DND-41 (cell line): ENCODE results near the gene NELFB.

Experiments
- ATAC-seq: fragments of 200-7000 bp; cut with Tn5 transposase; 3 replicates; pipeline ENCODE4 v1.9.1; 2021; ENCODE audit warnings: low read depth; ENCODE audit not compliant: insufficient read depth
- DNase-seq: peaks from one replicate; pipeline ENCODE4 v3.0.0-alpha.2; 2020
- H2AFZ ChIP-seq: 2 replicates; pipeline ENCODE4 v1.6.0; 2012; ENCODE audit warnings: low read depth, low read length
- H3K27ac ChIP-seq: 2 replicates; pipeline ENCODE4 v1.5.1; 2012; ENCODE audit warnings: low read length, inconsistent platforms
- H3K27me3 ChIP-seq: fragments of 200-600 bp; sonication (generic); 2 replicates; pipeline ENCODE4 v1.6.0; 2012; ENCODE audit warnings: low read length, mild to moderate bottlenecking, inconsistent platforms; ENCODE audit not compliant: insufficient read depth, poor library complexity
- H3K36me3 ChIP-seq: 2 replicates; pipeline ENCODE4 v1.5.1; 2012; ENCODE audit warnings: low read length, inconsistent platforms; ENCODE audit not compliant: insufficient read depth
- H3K4me1 ChIP-seq: 2 replicates; pipeline ENCODE4 v1.5.1; 2012; ENCODE audit warnings: mild to moderate bottlenecking, low read length; ENCODE audit not compliant: insufficient read depth
- H3K4me2 ChIP-seq: 2 replicates; pipeline ENCODE4 v1.6.0; 2012; ENCODE audit warnings: mild to moderate bottlenecking, moderate library complexity, low read length, inconsistent platforms; ENCODE audit not compliant: insufficient read depth
- H3K4me3 ChIP-seq, 2 experiments: fragments of 200-600 bp in 1 of 2; shearing (Covaris generic) in 1 of 2; 2 replicates each; pipeline ENCODE4 v1.5.1; 2012 to 2016; ENCODE audit warnings: inconsistent platforms in 2 of 2, low read length in 2 of 2, mild to moderate bottlenecking in 2 of 2, low read depth in 1 of 2, moderate library complexity in 1 of 2
- H3K79me2 ChIP-seq: 2 replicates; pipeline ENCODE4 v1.6.0; 2012; ENCODE audit warnings: low read length, inconsistent platforms; ENCODE audit not compliant: insufficient read depth
- H3K9ac ChIP-seq: 2 replicates; pipeline ENCODE4 v1.6.0; 2012; ENCODE audit warnings: low read depth, mild to moderate bottlenecking, inconsistent platforms, low read length, moderate library complexity
- H3K9me3 ChIP-seq: 2 replicates; pipeline ENCODE4 v1.5.1; 2012; ENCODE audit warnings: low read length, moderate library complexity, mild to moderate bottlenecking, inconsistent platforms; ENCODE audit not compliant: insufficient read depth, severe bottlenecking
- H4K20me1 ChIP-seq: 2 replicates; pipeline ENCODE4 v1.6.0; 2012; ENCODE audit warnings: low read length; ENCODE audit not compliant: insufficient read depth
- EZH2 ChIP-seq: IDR thresholded peaks from 3 replicates; pipeline ENCODE4 v1.6.1; 2012; ENCODE audit warnings: borderline replicate concordance, low read depth, mild to moderate bottlenecking, moderate library complexity, low read length, inconsistent platforms; ENCODE audit not compliant: severe bottlenecking
- TF ChIP-seq, protein P1 (sequence below): IDR thresholded peaks from 2 replicates; pipeline ENCODE4 v1.5.1; 2012; ENCODE audit warnings: borderline replicate concordance, low read length, moderate library complexity, mild to moderate bottlenecking; ENCODE audit not compliant: poor library complexity, severe bottlenecking; ENCODE audit errors: extremely low read depth

Gene NELFB

DNA sequence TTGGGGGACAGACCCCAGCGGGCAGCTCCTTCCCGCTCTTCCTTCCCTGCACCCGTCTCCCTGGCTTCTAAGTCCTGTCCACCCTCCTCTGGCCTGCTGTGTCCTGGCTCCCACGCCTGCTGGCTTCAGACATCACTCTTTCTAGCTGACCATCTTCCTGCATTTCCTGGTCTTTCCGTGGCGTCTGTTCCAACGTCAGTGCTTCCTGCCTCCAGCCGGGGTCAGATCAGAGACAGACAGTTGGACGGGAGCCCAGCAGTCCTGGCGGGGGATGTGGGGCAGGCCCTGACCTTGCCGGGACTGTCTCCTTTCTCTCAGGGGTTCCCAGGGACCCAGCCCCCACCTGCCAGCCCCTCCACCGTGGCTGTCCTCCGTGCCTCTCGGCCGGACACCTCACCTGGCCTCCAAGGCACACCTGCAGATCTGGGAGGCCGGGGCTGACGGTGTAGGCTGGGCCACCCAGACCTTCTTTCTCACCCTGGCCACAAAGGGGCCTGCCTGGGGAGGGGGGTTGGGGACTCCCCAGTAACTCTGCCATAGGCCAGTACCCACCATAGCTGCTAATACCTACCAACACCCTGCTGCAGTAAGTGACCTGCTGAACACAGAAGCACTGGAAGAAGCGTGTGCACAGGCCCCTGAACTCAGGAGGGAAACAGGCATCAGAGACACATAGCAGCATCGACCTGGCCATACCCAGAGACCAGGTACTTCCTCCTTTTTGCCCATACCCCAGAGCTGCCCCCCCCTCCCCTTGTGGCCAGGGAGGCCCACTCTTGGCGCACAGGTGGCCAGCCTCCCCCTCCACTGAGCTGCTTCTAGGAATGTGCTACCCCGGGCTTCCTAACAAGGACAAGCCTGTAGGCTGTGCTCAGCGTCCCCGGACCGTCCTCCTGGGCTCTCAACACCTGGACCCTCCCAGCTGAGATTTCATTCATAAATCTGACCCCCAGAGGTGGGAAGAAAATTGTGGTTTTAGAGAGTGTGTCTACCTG lies 41.8 kb downstream of the NELFB start:
- Histone ChIP-seq H3K4me2 (no peak overlapping the region), H2AFZ (no peak overlapping the region), H3K4me3 (no peak overlapping the region), H4K20me1 (no peaks in the 10 kb centered on the region), H3K27me3 (no peaks in the 10 kb centered on the region), H3K4me1 (no peaks in the 10 kb centered on the region), H3K9ac (no peak overlapping the region), H3K9me3 (no peaks in the 10 kb centered on the region), H3K79me2 (no peaks in the 10 kb centered on the region), H3K27ac (no peak overlapping the region), H3K36me3 (no peaks in the 10 kb centered on the region)
- no peak for ATAC-seq
- no peak for DNase-seq
- TF ChIP-seq, protein P1, sequence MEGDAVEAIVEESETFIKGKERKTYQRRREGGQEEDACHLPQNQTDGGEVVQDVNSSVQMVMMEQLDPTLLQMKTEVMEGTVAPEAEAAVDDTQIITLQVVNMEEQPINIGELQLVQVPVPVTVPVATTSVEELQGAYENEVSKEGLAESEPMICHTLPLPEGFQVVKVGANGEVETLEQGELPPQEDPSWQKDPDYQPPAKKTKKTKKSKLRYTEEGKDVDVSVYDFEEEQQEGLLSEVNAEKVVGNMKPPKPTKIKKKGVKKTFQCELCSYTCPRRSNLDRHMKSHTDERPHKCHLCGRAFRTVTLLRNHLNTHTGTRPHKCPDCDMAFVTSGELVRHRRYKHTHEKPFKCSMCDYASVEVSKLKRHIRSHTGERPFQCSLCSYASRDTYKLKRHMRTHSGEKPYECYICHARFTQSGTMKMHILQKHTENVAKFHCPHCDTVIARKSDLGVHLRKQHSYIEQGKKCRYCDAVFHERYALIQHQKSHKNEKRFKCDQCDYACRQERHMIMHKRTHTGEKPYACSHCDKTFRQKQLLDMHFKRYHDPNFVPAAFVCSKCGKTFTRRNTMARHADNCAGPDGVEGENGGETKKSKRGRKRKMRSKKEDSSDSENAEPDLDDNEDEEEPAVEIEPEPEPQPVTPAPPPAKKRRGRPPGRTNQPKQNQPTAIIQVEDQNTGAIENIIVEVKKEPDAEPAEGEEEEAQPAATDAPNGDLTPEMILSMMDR: no peak
- TF ChIP-seq EZH2: no peak

DNA sequence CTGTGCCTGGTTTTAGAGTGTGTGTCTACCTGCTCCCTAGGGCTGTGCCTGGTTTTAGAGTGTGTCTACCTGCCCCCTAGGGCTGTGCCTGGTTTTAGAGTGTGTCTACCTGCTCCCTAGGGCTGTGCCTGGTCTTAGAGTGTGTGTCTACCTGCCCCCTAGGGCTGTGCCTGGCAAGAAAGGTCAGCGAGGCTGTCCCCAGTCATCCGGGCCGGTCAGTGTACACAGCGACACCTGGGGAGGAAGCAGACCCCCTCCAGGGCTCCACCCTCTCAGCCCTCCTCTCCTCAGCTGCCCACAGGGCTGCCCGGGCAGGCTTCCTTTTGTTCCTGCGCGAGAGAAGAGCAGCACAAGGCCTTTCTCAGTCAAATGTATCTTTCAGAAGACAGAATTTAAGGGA lies 42.8 kb downstream of the NELFB start:
- Histone ChIP-seq H4K20me1 (no peaks in the 10 kb centered on the region), H3K4me2 (no peak overlapping the region), H3K4me3 (no peak overlapping the region), H3K36me3 (no peaks in the 10 kb centered on the region), H3K9me3 (no peaks in the 10 kb centered on the region), H3K27me3 (no peaks in the 10 kb centered on the region), H3K27ac (no peak overlapping the region), H3K9ac (no peak overlapping the region), H2AFZ (no peak overlapping the region), H3K79me2 (no peaks in the 10 kb centered on the region), H3K4me1 (no peaks in the 10 kb centered on the region)
- ATAC-seq: no peak
- TF ChIP-seq EZH2: no peak
- TF ChIP-seq, protein P1: no peak
- DNase-seq: no peak

DNA sequence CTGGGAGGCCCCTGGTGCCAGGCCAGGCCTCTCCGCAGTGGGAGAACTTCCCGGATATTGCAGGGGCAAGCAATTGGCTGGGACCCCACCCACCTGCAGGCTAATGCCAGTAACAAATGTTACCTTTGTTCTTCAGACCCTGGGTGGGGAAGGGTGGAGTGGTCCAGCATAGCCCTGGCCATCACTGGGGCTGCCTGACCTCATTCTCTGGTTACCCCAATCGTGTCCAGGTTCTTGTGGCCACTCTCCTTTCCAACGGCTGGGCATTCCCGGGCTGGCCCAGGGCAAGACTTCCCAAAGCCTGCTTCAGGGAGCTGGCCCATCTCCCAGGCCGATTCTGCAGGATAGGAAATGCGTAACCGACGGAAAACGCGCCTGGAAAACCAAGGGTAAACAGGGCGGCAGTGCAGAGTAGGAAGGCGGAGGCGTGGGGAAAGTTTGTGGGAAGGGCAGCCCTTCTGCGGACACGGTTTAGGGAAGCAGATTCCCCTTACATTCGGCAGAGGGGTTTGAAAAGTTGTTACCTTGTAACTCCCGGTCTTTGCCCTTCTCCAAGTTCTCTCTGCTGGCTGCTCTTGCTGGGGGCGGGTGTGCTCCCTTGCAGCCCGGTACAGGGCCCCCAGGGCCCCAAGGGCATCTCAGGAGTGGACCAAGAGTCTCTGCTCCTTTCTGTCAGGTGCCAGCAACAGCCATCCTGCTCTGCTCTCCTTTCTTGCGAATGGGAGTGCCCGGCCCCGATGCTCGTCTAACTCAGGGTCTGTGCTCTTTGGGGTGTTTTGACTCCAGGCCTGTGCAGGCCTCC lies 43.5 kb downstream of the NELFB start:
- ATAC-seq (no peak), DNase-seq (no peak)
- H3K4me2 ChIP-seq: no peak overlapping the region
- H2AFZ ChIP-seq: no peak overlapping the region
- H3K9ac ChIP-seq: no peak overlapping the region
- H3K4me1 ChIP-seq: no peaks in the 10 kb centered on the region
- H3K4me3 ChIP-seq: no peak overlapping the region
- no peak overlapping the region for H3K27ac ChIP-seq
- H4K20me1 ChIP-seq: no peaks in the 10 kb centered on the region
- H3K9me3 ChIP-seq: no peaks in the 10 kb centered on the region
- no peaks in the 10 kb centered on the region for H3K27me3 ChIP-seq
- TF ChIP-seq, protein P1: no peak
- TF ChIP-seq EZH2: no peak
- H3K36me3 ChIP-seq: no peaks in the 10 kb centered on the region
- H3K79me2 ChIP-seq: no peaks in the 10 kb centered on the region
